Activated naive CD4-positive, alpha-beta T cell treated with anti-CD3 and anti-CD28 coated beads, Interleukin-2, amount 50 U/mL, for 72 hours (primary cell): ENCODE data around the gene DPAGT1. TPM values are rescaled to one million over a fixed set of nuclear protein-coding genes. Genes with fewer than 3 reads are reported as not detected.
A peak's percentile ranks its signal among the peaks of the same experiment; 100 is the strongest.
"Not testable (repeated sequence)": the region's sequence is repeated elsewhere in the genome, so short reads cannot be mapped to it uniquely, and the experiment has no call there.

Experiments used
- ATAC-seq, 2 donors: fragments of 150-1000 bp; cut with Tn5 transposase; 2 replicates each; pipeline ENCODE4 v1.10.0; 2021; ENCODE audit warnings: mild to moderate bottlenecking in 2 of 2, moderate library complexity in 2 of 2
- DNase-seq, 2 donors: peaks; one replicate each; pipeline ENCODE4 v3.0.0; 2021 to 2022; ENCODE audit warnings: low spot score in 2 of 2
- H3K27ac Mint-ChIP-seq, 2 donors: one replicate each; pipeline ENCODE4 v1.8.0; 2022; ENCODE audit warnings: mild to moderate bottlenecking in 2 of 2, mixed read lengths in 2 of 2
- H3K36me3 Mint-ChIP-seq, 2 donors: one replicate each; pipeline ENCODE4 v1.8.0; 2022; ENCODE audit warnings: mixed read lengths in 2 of 2
- H3K9me3 Mint-ChIP-seq, 2 donors: one replicate each; pipeline ENCODE4 v1.8.0; 2022; ENCODE audit warnings: mixed read lengths in 2 of 2
- total RNA-seq, 2 donors: library from RNA; stranded (reverse); gene quantifications; one replicate each; pipeline ENCODE4 v1.2.3, GENCODE V29; 2022

Gene DPAGT1
- total RNA-seq, 2 donors from 2014 or later, result 74.7 to 79.9 TPM

DNA sequence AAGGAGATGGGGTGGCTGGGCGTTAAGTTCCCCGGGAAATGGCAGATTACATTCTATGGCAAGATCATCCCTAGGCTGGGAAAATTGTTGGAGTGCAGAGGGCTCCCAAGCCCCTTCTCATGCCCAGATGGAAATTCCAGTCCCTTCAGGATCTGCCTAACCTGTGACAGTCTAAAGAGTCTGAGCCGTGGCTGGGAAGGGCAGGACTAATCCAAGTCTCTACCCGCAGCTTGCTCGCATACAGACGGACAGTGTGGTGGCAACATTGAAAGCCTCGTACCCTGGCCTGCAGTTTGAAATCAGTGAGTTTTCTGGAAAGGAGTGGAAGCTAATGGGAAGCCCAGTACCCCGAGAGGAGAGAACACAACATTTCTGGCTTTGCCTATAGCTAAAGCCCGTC, 13.2 kb downstream of the DPAGT1 start:
- no peak overlapping the region for H3K27ac Mint-ChIP-seq
- H3K36me3 Mint-ChIP-seq, result peaks cover 12 to 19% of the 10 kb centered on the region in 2 donors
- H3K9me3 Mint-ChIP-seq, result no peaks in the 10 kb centered on the region
- DNase-seq (no peak), ATAC-seq (no peak)

DNA sequence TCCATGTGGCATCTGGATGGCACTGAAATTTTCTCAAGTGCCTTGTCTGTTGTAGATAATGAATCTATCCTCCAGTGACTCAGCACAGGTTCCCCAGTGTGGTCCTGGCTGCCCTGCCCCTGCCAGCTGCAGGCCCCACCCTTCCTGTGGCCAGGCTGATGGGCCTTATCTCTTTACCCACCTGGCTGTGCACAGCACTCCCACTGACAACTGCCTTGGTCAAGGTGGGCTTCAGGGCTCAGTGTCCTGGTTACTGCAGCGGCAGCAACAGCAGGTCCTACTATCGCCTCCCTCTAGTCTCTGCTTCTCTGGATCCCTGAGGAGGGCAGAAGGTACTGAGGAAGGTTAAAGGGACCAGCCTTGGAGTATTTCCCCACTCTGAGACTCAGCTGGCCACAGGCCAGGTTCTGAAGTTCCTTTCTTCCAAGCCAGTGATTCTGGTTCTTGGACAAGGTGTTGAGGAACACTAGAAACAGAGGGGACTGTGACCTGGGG, 13.9 kb downstream of the DPAGT1 start:
- peaks cover 8 to 15% of the 10 kb centered on the region in 2 donors for H3K36me3 Mint-ChIP-seq
- DNase-seq (no peak), ATAC-seq (no peak)
- no peak overlapping the region for H3K27ac Mint-ChIP-seq
- H3K9me3 Mint-ChIP-seq, result no peaks in the 10 kb centered on the region

DNA sequence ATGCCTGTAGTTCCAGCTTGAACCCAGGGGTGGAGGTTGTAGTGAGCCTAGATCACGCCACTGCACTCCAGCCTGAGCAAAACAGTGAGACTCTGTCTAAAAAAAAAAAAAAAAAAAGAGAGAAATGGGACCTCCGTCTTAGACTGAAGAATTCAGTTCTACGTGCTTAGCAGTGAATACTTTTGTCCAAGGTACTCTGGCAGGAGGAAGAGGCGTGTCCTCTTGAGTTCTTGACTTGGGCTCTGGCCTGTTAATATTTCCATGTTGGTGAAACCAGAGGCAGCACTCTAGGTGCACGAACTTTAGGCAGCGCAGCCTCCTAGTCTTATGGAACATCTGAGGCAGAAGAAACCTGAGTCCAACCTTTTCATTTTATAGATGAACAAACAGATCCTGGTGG, 14.5 kb downstream of the DPAGT1 start:
- DNase-seq, result no peak
- ATAC-seq, result no peak
- peaks cover under 1 to 8% of the 10 kb centered on the region in 2 donors for H3K36me3 Mint-ChIP-seq
- H3K9me3 Mint-ChIP-seq, result no peaks in the 10 kb centered on the region
- no peak overlapping the region for H3K27ac Mint-ChIP-seq

DNA sequence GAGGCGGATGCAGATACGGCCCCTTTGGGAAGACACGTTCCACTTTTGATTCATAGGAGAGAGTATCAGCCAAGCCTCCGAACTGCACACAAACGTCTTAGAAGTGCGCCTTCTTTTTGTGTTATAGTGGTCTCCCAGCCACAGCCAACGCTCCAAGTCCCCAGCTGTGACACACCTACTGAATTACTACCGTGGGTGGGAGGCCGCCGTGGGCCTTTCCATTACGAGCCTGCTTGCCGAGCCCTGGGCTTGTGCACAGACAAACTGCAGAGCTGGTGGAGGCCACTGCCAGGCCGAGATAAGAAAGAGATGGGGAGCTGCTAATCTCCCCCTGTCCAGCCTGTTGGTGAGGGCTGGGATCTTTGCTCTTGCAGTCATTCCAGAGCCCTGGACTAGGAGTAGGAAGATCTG, 16.2 kb downstream of the DPAGT1 start:
- ATAC-seq (peak in 1 of 2 donors; percentile 21), DNase-seq (no peak)
- H3K9me3 Mint-ChIP-seq, result no peaks in the 10 kb centered on the region
- peaks cover 0 to 12% of the 10 kb centered on the region in 2 donors for H3K36me3 Mint-ChIP-seq
- peak overlapping the region; percentile 90 to 97 for H3K27ac Mint-ChIP-seq

DNA sequence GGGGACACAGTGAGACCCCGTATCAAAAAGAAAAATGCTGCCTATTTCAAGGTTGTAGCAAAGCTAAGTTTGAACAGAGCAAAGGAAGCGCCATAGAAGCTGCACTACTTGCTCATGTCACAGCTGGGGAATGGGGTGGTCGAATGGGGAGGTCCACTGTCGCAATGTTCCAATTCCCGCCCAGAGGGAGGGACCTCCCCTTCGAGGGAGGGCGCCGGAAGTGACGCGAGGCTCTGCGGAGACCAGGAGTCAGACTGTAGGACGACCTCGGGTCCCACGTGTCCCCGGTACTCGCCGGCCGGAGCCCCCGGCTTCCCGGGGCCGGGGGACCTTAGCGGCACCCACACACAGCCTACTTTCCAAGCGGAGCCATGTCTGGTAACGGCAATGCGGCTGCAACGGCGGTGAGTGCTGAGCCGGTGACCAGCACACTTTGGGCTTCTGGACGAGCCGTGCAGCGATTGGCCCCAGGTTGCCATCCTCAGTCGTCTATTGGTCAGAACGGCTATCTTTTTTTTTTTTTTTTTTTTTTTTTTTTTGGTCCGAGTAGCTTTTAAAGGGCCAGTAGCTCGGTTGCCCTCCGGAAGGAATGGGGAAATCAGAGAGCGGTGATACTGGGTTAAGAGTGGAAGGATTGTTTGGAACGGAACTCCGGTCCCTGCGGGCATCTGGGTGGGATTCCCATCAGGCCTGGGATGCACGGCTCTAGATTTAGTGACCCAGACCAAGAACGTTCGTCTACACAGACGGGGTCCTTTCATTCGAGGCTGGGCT, 16.8 kb downstream of the DPAGT1 start, which contains the start of gene HMBS:
TSS of gene HMBS (plus strand) at position 219 of the 774 bp plus-strand sequence. CDS start at position 372, 153 bp downstream.
- H3K9me3 Mint-ChIP-seq, result no peaks in the 10 kb centered on the region
- peak; percentile 94 to 95 for DNase-seq
- ATAC-seq, result peak; percentile 92 to 96
- H3K36me3 Mint-ChIP-seq, result peaks cover 0 to 12% of the 10 kb centered on the region in 2 donors
- peak within 1 kb of the TSS; percentile 90 to 97 for H3K27ac Mint-ChIP-seq

DNA sequence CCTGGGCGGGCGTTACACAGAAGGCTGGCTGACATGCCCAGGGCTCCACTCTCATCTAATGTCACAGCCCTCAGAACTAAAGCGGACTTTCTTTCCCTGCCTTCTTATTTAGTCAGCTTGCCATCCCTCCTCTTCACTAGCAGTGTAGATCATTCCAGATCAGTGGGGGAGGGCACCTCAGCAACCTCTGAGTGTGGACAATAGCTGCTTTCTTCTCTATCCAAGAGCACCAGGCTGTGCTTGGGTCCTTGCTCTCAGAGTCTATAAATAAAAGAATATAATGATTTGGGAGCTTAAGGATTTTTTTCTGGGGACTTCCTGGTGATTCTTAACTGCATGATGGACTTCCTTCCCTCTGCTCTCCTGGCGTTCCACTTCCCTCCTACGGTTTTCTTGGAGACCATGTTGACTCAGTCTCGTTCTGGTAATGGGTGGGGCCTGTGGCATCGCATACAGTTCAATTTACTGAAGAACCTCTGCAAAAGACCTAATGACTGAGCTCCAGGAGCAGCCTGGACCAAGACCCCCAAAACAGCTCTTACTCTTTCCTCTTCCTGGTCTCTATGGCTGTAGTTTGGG, 19.9 kb downstream of the DPAGT1 start:
- ATAC-seq, result no peak
- Mint-ChIP-seq H3K36me3 (peaks cover 0 to 18% of the 10 kb centered on the region in 2 donors), H3K27ac (peak overlapping the region; percentile 17 to 22), H3K9me3 (no peaks in the 10 kb centered on the region)
- DNase-seq, result no peak

DNA sequence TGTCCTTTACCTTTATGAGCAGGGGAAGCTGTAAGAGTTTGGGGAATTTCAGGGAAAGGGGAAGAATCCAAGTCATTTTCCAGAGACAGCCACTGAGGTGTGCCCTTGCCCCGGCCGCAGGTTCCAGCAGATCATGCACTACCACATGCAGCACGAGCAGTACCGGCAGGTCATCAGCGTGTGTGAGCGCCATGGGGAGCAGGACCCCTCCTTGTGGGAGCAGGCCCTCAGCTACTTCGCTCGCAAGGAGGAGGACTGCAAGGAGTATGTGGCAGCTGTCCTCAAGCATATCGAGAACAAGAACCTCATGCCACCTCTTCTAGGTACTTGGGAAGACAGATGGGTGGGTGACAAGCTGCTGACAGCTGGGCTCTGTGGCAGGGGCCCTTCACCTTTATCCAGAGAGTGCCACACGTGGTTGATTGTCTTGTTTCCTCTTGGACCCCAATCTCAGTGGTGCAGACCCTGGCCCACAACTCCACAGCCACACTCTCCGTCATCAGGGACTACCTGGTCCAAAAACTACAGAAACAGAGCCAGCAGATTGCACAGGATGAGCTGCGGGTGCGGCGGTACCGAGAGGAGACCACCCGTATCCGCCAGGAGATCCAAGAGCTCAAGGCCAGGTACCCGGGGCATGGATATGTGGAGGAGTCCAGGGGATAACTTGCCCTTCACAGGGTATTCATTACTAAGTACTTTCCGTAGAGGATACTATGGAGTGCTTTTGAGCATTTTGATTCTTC, 22.8 kb downstream of the DPAGT1 start:
- ATAC-seq (no peak), DNase-seq (no peak)
- Mint-ChIP-seq H3K9me3 (no peaks in the 10 kb centered on the region), H3K27ac (peak overlapping the region in 1 of 2 donors; percentile 65), H3K36me3 (peaks cover 0 to 12% of the 10 kb centered on the region in 2 donors)

DNA sequence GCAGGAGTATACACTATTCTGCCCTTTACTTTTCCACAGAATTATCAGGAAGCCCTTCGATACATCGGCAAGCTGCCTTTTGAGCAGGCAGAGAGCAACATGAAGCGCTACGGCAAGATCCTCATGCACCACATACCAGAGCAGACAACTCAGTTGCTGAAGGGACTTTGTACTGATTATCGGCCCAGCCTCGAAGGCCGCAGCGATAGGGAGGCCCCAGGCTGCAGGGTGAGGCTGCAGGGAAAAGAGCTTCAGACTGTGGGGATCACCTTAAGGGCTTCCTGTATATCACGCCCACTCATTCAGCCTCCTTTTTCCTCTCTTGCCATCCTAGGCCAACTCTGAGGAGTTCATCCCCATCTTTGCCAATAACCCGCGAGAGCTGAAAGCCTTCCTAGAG, 23.8 kb downstream of the DPAGT1 start:
- DNase-seq (no peak), ATAC-seq (no peak)
- Mint-ChIP-seq H3K9me3 (no peaks in the 10 kb centered on the region), H3K36me3 (peaks cover 5 to 16% of the 10 kb centered on the region in 2 donors), H3K27ac (no peak overlapping the region)

DNA sequence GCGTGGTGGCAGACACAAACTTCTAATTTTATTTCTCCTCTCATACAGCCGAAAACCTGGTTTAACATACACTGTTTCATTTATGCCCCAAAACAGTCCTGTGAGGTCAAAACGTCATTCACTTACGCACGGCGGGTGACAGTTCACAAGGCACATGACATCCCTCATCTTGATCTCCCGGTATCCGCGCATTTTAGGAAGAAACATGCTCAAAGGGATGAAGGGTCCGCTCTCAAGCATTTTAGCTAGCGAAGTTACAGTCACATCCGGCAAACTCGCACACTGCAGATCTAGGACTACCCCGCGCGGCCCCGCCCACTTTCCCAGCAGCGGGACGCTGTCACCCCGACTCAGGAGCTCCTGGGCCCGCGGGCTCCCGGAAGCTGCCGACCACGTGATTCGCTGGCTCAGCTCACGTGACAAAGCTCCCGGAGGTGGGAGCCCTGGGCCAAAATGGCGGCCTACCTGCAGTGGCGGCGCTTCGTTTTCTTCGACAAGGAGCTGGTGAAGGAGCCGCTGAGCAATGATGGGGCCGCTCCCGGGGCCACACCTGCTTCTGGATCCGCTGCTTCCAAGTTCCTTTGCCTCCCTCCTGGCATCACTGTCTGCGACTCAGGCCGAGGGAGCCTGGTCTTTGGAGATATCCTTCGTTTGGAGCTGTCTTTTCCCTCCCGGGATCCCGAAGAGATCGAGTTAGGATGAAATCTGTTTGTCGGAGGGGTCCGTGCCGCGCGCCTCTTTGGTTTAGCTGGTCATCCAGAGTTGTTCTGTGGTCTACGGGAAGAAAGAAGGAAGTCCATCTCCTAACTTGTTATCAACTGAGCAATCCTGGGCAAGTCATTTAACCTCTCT, 34.1 kb downstream of the DPAGT1 start, which contains the start of gene VPS11:
TSS of gene VPS11 (plus strand) at position 448 of the 852 bp plus-strand sequence. CDS start at position 454, 6 bp downstream.
- ATAC-seq, result peak; percentile 97 to 99
- H3K27ac Mint-ChIP-seq, result peak within 1 kb of the TSS; percentile 96 to 97
- H3K36me3 Mint-ChIP-seq, result peaks cover 0 to 10% of the 10 kb centered on the region in 2 donors
- no peaks in the 10 kb centered on the region for H3K9me3 Mint-ChIP-seq
- DNase-seq, result peak; percentile 95 to 98

DNA sequence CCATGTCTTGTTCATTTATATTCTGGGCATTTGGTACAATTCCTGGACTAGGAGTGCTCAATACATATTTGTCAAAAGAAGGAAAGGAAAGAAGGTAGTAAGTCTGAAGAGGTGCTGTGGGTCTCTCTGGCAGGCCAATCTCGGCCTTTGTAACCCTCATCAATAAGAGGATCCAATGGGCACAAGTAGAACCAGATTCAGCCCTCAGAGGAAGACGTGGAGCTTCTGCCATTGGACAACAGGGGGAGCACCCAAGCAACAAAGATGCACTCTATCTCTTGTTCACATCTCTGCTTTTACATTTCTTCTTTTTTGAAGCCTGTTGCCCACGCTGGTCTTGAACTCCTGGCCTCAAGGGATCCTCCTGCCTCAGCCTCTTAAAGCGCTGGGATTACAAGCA, 36.3 kb downstream of the DPAGT1 start:
- DNase-seq (peak in 1 of 2 donors; percentile 37), ATAC-seq (no peak)
- peaks cover 0 to 10% of the 10 kb centered on the region in 2 donors for H3K36me3 Mint-ChIP-seq
- H3K9me3 Mint-ChIP-seq, result no peaks in the 10 kb centered on the region
- H3K27ac Mint-ChIP-seq, result peak overlapping the region in 1 of 2 donors; percentile 97

DNA sequence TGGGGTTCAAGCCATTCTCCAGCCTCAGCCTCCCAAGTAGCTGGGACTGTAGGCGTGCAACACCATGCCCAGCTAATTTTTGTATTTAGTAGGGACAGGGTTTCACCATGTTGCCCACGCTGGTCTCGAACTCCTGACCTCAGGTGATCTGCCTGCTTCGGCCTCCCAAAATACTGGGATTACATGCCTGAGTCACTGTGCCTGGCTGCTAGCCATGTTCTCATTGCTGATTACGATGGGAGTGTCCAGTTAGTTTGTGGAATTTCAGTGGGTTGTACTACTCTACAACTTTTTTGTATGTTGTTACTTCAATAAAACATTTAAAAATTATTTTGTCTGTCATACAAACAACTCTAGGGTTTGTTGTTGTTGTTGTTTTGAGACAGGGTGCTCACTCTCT, 38.9 kb downstream of the DPAGT1 start:
- Mint-ChIP-seq H3K27ac (no peak overlapping the region), H3K36me3 (peaks cover 7 to 8% of the 10 kb centered on the region in 2 donors), H3K9me3 (no peaks in the 10 kb centered on the region)
- no peak for DNase-seq
- ATAC-seq, result no peak

DNA sequence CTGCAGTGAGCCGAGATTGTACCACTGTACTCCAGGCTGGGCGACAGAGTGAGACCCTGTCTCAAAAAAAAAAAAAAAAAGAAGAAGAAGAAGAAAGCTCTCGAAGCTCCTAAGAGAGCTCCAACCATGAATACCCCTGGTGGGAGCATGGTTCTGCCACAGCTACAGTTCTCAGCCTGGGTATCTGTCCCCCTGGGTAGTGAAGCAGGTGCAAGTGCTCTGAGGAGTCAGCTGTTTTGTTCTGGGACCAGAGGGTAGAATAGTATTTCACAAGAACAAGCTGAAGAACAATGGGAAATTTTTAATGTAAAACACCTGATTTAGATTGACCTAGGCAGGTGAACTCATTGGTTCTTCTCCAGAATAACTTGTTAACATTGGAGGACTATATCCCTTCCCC, 40.4 kb downstream of the DPAGT1 start:
- Mint-ChIP-seq H3K9me3 (no peaks in the 10 kb centered on the region), H3K27ac (no peak overlapping the region), H3K36me3 (peaks cover 7 to 19% of the 10 kb centered on the region in 2 donors)
- no peak for ATAC-seq
- no peak for DNase-seq

DNA sequence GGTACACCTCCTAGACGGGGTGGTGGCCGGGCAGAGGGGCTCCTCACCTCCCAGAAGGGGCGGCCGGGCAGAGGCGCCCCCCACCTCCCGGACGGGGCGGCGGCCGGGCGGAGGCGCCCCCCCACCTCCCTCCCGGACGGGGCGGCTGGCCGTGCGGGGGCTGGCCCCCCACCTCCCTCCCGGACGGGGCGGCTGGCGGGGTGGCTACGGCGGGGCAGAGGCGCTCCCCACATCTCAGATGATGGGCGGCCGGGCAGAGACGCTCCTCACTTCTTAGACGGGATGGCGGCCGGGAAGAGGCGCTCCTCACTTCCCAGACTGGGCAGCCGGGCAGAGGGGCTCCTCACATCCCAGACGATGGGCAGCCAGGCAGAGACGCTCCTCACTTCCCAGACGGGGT, 42.5 kb downstream of the DPAGT1 start:
- ATAC-seq, DNase-seq, H3K9me3 Mint-ChIP-seq, H3K27ac Mint-ChIP-seq: not testable (repeated sequence)
- H3K36me3 Mint-ChIP-seq, result peaks cover 26 to 36% of the 10 kb centered on the region in 2 donors

DNA sequence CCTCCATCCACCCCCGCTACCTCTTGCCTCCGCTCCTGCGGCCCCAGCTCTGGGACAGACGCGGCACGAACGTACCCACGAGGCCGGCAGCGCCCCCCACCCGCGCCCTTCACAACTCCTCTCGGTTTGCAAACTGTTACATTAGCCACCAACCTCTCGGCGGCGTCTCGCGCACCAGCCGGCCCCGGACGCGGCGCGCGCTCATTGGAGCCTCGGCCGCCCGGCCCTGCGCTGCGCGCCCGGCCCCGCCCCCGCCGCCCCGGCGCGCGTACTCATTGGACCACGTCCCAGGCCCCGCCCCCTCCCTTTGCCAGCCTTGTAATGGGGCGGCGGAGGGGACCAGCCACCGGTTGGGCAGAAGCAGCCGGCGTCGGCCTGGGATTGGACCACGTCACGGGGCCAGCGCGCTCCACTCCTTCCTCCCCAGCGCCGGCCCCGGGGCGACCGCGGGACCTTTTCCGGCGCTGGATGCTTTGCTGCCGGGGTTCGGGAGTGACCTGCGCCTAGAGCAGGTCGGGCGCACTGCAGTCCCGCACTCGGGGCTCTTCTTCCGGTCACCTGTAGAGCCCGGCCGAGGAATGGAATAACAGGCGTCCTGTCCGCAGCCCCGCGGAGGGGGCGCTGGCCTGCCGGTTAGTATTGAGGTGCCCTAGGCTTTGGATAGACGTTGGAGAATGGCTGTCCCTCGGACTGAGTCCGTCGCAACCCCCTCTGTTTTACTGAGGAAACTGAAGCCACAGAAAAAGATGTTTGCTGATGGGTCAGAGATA, 44.5 kb downstream of the DPAGT1 start, which contains the start of gene HYOU1:
TSS of gene HYOU1 (minus strand) at position 206 of the 770 bp plus-strand sequence. CDS start 1,045 bp downstream, outside the sequence.
- peak; percentile 95 to 96 for ATAC-seq
- peaks cover 41 to 48% of the 10 kb centered on the region in 2 donors for H3K36me3 Mint-ChIP-seq

DNA sequence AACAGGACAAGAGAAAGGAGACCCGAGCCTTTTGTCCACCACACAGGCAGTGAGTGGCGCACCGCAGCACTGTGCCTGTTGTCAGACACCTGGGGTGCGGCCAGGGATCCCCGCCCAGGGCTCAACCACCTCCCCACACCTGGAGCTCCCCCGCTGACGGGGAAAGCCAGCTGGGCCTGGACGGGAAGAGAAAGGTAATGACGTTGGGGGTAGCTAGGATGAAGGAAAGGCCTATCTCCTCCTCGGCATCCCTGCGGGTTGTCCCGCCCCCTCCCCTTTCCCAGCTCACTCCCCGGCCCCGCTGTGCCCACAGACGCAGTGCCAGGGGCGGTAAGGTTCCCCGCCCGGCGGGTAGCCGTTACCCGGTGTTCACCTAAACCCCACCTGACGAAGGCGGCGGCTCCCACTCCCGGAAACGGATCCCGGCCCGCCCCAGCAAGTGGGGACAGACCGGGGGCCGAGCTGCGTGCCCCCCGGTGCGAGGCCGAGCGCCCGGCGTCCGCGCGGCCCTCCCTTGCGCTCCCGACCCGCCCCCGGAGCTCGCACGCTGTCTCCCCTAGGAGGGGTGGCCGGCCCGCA, 45.1 kb downstream of the DPAGT1 start:
- Mint-ChIP-seq H3K36me3 (peaks cover 41 to 51% of the 10 kb centered on the region in 2 donors), H3K9me3 (no peaks in the 10 kb centered on the region), H3K27ac (peak overlapping the region; percentile 91 to 99)
- ATAC-seq, result peak; percentile 2 to 12
- DNase-seq, result peak; percentile 37 to 73

More for the DNA sequence above, 44.5 kb downstream of the DPAGT1 start, which contains the start of gene HYOU1:
- H3K9me3 Mint-ChIP-seq, result no peaks in the 10 kb centered on the region
- peak within 1 kb of the TSS; percentile 91 to 99 for H3K27ac Mint-ChIP-seq
- DNase-seq, result peak; percentile 99
